HG02798 (cell line): Measurements from ENCODE around the gene MFSD12.

Experiments used
- ATAC-seq: cut with Tn5 transposase; IDR thresholded peaks from one replicate; pipeline ENCODE4 v1.9.1; 2021; ENCODE audit warnings: mild to moderate bottlenecking; ENCODE audit not compliant: unreplicated experiment, poor library complexity

MFSD12 gene

GRCh38 chr19:3526507-3527237 is 30.7 kb downstream of the MFSD12 start:
- no peak for ATAC-seq

- ATAC-seq = no peak
These were observed 32.4 kb downstream of the MFSD12 start for GRCh38 chr19:3524904-3525451.

- no peak for ATAC-seq
These were observed 33.1 kb downstream of the MFSD12 start for GRCh38 chr19:3524078-3524842.

GRCh38 chr19:3523361-3524077 is 33.9 kb downstream of the MFSD12 start:
- no peak for ATAC-seq

DNA sequence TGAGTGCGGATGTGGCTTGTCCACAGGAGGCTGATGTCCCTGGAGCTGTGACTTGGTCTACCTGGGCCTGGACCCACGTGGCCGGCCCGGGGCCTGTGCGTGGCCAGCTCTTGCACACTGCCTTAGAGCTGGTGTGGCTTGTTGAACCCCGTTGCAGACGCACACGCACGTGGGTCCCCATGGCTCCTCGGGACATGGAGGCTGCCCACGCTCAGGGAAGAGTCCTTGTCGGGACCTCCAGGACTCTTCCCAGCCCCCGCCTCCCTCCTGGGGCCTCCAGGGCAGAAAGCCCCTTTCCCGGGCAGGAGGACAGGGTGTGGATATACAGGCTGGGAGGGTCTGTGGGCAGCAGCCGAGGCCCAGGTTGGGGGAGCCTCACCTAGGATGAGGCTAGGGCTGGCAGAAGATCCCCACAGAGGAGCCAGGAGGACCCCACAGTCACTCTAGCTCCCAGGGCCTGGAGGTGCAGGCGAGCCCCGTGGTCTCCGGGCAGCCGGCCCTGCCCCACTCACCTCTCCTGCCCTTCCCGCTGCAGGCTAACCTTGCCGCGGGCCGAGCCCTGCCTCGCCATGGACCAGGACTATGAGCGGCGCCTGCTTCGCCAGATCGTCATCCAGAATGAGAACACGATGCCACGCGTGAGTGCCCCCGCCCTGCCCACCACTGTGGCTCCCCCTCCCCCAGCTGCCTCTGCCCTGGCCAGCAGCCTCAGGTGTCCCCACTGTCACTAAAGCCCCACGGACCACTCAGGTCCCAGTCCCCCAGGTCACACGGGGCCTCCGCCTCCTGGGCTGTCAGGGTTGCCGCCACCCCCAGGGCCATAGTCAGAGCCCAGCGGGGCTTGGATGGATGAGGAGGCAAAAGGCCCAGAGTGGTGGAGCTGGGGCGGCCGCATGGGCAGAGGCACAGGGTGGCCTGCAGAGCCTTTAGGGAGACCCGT is 34.7 kb downstream of the MFSD12 start:
- no peak for ATAC-seq

- no peak for ATAC-seq
These were observed 36.3 kb downstream of the MFSD12 start for GRCh38 chr19:3521104-3521445.

- ATAC-seq = no peak
These were observed 37.0 kb downstream of the MFSD12 start for GRCh38 chr19:3520166-3521103.

DNA sequence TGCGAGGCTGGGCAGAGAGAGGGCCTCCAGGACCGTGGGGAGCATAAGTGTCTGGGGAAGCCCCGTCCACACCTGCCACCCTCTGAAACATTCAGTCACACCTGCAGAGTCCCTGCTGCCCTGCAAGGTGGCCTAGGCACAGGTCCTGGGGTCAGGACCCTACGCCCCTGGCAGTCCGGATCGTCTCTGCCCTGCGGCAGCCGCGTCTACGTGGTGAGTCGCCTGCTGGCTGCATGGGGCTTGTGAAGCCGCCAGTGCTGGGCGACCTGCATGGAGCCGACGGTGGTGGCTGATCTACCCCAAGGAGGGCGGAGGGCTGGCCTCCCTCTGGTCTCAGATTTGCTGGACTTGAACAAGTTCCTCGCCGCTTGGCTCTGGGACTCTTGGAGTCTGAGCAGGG is 38.3 kb downstream of the MFSD12 start:
- ATAC-seq = no peak

GRCh38 chr19:3518659-3519058 is 38.7 kb downstream of the MFSD12 start:
- no peak for ATAC-seq

- ATAC-seq = no peak
These were observed 39.1 kb downstream of the MFSD12 start for GRCh38 chr19:3518255-3518654.

DNA sequence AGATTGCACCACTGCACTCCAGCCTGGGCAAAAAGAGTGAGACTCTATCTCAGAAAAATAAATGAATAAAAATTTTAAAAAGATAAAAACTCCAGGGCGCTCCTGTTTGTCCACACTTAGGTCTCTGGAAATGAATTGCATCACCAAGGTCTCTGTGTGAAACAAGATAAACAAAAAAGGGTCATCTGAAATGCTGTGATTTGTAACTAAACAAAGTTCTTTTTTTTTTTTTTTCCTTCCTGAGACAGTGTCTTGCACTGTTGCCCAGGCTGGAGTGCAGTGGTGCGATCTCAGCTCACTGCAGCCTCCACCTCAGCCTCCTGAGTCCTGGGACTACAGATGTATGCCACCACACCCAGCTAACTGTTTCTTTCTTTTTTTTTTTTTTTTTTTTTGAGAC is 39.7 kb downstream of the MFSD12 start:
- ATAC-seq = no peak

- no peak for ATAC-seq
These were observed 40.6 kb downstream of the MFSD12 start for GRCh38 chr19:3516675-3517207.

DNA sequence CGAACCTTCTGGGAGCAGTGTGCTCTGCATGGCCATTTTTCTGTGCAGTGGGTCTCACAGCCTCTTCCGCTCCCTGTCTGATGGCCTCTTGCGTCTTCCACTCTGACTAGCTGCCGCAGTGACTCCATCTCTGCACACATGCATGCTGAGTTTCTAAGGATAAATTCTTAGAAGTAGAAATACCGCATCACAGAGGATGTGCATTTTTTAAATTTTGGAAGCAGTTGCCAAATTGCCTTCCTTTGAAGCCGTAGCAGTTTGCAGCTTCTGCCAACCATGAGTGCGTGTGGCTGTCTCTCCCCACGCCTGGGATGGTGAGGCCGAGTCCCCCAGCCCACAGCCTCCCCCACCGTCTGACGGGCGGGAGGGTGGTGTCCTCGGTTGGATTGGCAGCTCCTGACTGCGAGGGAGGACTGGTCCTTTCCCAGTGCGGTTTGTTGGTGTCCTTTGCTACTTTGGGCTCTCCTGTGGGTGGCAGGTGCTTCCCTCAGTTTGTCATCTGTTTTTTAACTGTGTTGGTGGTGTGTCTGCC is 41.4 kb downstream of the MFSD12 start:
- ATAC-seq = no peak

DNA sequence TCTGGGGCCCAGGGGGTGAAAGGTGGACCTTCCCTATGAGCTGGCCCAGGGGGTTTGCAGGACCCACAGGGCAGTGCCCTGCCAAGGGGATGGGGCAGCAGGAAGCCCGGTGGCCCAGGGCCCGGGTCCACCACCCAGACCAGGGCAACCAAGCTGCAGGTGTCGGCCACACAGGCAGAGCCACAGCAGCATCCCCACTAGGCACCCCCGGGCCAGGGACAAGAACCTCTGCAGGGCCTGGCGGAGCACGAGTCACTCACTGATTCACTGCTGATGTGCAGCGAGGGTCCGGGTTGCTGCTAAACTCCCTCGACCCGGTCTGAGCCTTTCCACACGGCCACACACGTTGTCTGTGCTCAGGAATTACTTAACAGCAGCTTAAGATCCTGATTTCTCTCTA is 42.5 kb downstream of the MFSD12 start:
- no peak for ATAC-seq

DNA sequence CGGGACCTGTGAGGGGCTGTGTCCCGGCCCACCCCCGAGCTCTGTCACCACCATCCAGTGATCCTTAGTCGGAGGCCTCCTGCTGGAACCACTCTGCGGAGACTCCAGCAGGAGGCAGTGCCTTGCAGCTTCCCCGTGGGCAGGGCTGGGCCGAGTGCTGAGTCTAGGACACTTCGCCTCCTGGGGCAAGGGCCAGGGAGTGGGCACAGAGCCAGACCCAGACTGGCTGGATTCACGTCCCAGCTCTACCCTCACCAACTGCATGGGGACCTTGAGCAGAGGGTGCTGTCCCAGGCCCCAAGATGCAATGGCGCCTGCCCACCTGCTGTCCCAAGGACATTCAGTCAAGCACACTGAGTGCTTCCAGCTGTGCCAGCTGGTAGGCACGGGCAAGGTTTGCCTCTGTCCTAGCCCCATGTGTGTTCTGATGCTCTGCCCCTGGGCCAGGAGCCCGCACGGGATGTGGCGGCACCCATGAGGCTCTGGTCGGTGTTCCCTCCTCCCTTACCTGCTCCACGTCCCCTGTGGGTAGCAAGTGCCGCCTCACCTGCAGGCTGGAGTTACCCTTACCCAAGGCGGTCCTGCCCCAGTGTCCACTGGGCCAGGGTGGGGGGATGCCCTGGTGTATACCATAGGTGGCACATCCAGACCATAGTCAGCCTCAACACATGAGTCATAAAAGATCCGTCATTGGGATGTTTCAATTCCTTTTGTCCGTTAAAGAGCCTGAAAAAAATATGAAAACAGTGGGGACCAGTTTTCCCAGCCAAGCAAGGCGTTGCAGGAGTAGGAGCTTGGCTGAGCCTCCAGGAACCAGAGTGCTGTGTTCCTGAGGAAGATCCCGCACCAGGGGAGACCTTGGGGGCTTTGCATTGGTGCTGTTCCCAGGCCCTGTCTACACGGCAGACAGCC is 43.9 kb downstream of the MFSD12 start:
- no peak for ATAC-seq

DNA sequence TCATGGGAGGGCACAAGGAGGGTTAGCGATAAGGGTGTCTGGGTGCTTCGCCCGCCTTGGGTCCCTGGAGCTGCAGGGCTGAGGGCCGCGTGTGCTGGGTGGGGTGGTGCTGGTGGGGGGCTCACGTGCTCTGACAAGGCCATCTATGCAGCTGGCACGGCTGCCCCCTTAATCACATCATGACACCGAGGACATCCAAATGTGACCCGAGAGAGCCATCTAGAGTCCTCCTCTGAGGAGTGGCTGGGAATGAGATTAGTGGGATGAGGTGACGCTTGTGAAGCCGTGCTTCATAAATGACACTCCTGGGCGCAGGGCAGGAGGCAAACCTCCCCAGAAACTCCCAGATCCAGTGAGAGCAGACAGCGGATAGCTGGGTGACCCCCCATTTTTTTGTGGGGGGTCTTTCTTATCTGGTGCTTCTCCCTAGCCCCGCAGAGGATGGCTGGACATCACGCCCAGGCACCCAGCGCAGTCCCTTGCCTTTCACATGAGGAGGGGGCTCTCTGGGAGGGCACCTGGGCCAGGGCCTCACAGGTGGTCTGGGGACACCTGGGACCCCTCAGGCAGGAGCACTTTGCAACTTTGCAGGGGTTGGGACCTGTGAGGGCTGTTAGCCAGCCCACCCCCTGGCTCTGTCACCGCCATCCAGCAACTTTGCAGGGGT is 44.7 kb downstream of the MFSD12 start:
- no peak for ATAC-seq
